Measurements from ENCODE around the gene TEX11. TPM values are rescaled to one million over a fixed set of nuclear protein-coding genes. Genes with fewer than 3 reads are reported as not detected.
"Not testable (repeated sequence)": the region's sequence is repeated elsewhere in the genome, so short reads cannot be mapped to it uniquely, and the experiment has no call there.

The TEX11 gene
- total RNA-seq, 2 experiments from 2014 or later: not detected

GRCh38 chrX:70613295-70613694, 295.2 kb downstream of the TEX11 start:
- no peak for TF ChIP-seq CTCF (IDR thresholded peaks at IDR 0.05)
- Mint-ChIP-seq H3K4me1 (ENCODE audit: low read depth) (peaks cover 7% of the 10 kb centered on the region), H3K36me3 (ENCODE audit: low read depth) (no peaks in the 10 kb centered on the region), H3K9me3 (no peaks in the 10 kb centered on the region), H3K27me3 (peaks cover 3% of the 10 kb centered on the region), H3K27ac (no peak overlapping the region), H3K4me3 (no peak overlapping the region)
- ATAC-seq (no peak), DNase-seq (no peak)
- ChIA-PET CTCF (interaction anchor here (1.1 kb wide), 1 partner anchor 14 kb away, joined by 3 read pairs; no protein-coding TSS in a partner anchor), POLR2A (no interaction called here)
- intact Hi-C loops (cut with micrococcal nuclease): no loop called here

- POLR2A ChIA-PET: no interaction called here
- peaks cover 1% of the 10 kb centered on the region for H3K4me1 Mint-ChIP-seq (ENCODE audit: low read depth)
- no peak for TF ChIP-seq CTCF (IDR thresholded peaks at IDR 0.05)
- H3K4me3 Mint-ChIP-seq: no peak overlapping the region
- no peaks in the 10 kb centered on the region for H3K36me3 Mint-ChIP-seq (ENCODE audit: low read depth)
- CTCF ChIA-PET: no interaction called here
- intact Hi-C loops (cut with micrococcal nuclease): no loop called here
- no peaks in the 10 kb centered on the region for H3K27me3 Mint-ChIP-seq
- H3K27ac Mint-ChIP-seq: no peak overlapping the region
- DNase-seq: no peak
- ATAC-seq: no peak
- H3K9me3 Mint-ChIP-seq: no peaks in the 10 kb centered on the region
Observed at GRCh38 chrX:70605352-70605751, 303.2 kb downstream of the TEX11 start.

- peaks cover 16% of the 10 kb centered on the region for H3K4me1 Mint-ChIP-seq (ENCODE audit: low read depth)
- ATAC-seq (peak; percentile 99), DNase-seq (peak; percentile 67)
- peaks cover 10% of the 10 kb centered on the region for H3K9me3 Mint-ChIP-seq
- POLR2A ChIA-PET: interaction anchor here (1.5 kb wide), 1 partner anchor 158 kb away, joined by 5 read pairs; no protein-coding TSS in a partner anchor
- CTCF ChIA-PET: interaction anchor here (0.8 kb wide), 1 partner anchor 38 kb away, joined by 3 read pairs; no protein-coding TSS in a partner anchor
- no peak for TF ChIP-seq CTCF (IDR thresholded peaks at IDR 0.05)
- peak overlapping the region; percentile 81 for H3K27ac Mint-ChIP-seq
- H3K4me3 Mint-ChIP-seq: no peak overlapping the region
- no peaks in the 10 kb centered on the region for H3K27me3 Mint-ChIP-seq
- H3K36me3 Mint-ChIP-seq (ENCODE audit: low read depth): peaks cover 8% of the 10 kb centered on the region
- intact Hi-C loops (cut with micrococcal nuclease): no loop called here
Observed at GRCh38 chrX:70592091-70592490, 316.4 kb downstream of the TEX11 start.

GRCh38 chrX:70587158-70587557, 321.4 kb downstream of the TEX11 start:
- H3K4me1 Mint-ChIP-seq (ENCODE audit: low read depth); CTCF ChIA-PET; H3K4me3 Mint-ChIP-seq; H3K36me3 Mint-ChIP-seq (ENCODE audit: low read depth); intact Hi-C loops (cut with micrococcal nuclease); DNase-seq; POLR2A ChIA-PET; H3K9me3 Mint-ChIP-seq; ATAC-seq; H3K27me3 Mint-ChIP-seq; H3K27ac Mint-ChIP-seq: not testable (repeated sequence)

- ChIA-PET CTCF (no interaction called here), POLR2A (no interaction called here)
- H3K27ac Mint-ChIP-seq: no peak overlapping the region
- TF ChIP-seq CTCF (IDR thresholded peaks at IDR 0.05): no peak
- no peak overlapping the region for H3K4me3 Mint-ChIP-seq
- H3K4me1 Mint-ChIP-seq (ENCODE audit: low read depth): no peaks in the 10 kb centered on the region
- no peak for DNase-seq
- peaks cover 8% of the 10 kb centered on the region for H3K9me3 Mint-ChIP-seq
- no peaks in the 10 kb centered on the region for H3K36me3 Mint-ChIP-seq (ENCODE audit: low read depth)
- ATAC-seq: no peak
- peaks cover 6% of the 10 kb centered on the region for H3K27me3 Mint-ChIP-seq
- intact Hi-C loops (cut with micrococcal nuclease): no loop called here
Observed at GRCh38 chrX:70577442-70577841, 331.1 kb downstream of the TEX11 start.

GRCh38 chrX:70569922-70570576, 338.5 kb downstream of the TEX11 start:
- H3K27me3 Mint-ChIP-seq; H3K27ac Mint-ChIP-seq; H3K9me3 Mint-ChIP-seq; DNase-seq; ATAC-seq; CTCF ChIA-PET; intact Hi-C loops (cut with micrococcal nuclease); H3K4me1 Mint-ChIP-seq (ENCODE audit: low read depth); H3K4me3 Mint-ChIP-seq; H3K36me3 Mint-ChIP-seq (ENCODE audit: low read depth): not testable (repeated sequence)
- POLR2A ChIA-PET: interaction anchor here (0.6 kb wide), 1 partner anchor 19 kb away, joined by 3 read pairs; no protein-coding TSS in a partner anchor

Measured in activated CD8-positive, alpha-beta T cell treated with anti-CD3 and anti-CD28 coated beads for 36 hours (primary cell).